Parathyroid adenoma (tissue), 2 donors: ENCODE measurements around the gene MAMSTR.

Experiments
- H2AFZ ChIP-seq: fragments of 300-600 bp; sonication (generic); one replicate; pipeline ENCODE4 v1.7.0; 2017; ENCODE audit warnings: antibody characterized with exemption, mild to moderate bottlenecking
- H3K27ac ChIP-seq: fragments of 300-600 bp; sonication (generic); one replicate; pipeline ENCODE4 v1.7.0; 2017
- H3K27me3 ChIP-seq: fragments of 300-600 bp; sonication (generic); one replicate; pipeline ENCODE4 v1.7.0; 2017; ENCODE audit warnings: low read length; ENCODE audit not compliant: control insufficient read depth, insufficient read depth
- H3K36me3 ChIP-seq: fragments of 300-600 bp; sonication (generic); one replicate; pipeline ENCODE4 v1.7.0; 2017; ENCODE audit warnings: low read length; ENCODE audit not compliant: control insufficient read depth, insufficient read depth
- H3K4me1 ChIP-seq: fragments of 300-600 bp; sonication (generic); one replicate; pipeline ENCODE4 v1.7.0; 2017; ENCODE audit warnings: control low read depth
- H3K4me2 ChIP-seq: fragments of 300-600 bp; sonication (generic); one replicate; pipeline ENCODE4 v1.7.0; 2017; ENCODE audit warnings: low read length
- H3K4me3 ChIP-seq: fragments of 300-600 bp; sonication (generic); one replicate; pipeline ENCODE4 v1.7.0; 2017; ENCODE audit warnings: low read depth, low read length
- H3K79me2 ChIP-seq: fragments of 300-600 bp; sonication (generic); one replicate; pipeline ENCODE4 v1.7.0; 2017; ENCODE audit warnings: control low read depth
- H3K9ac ChIP-seq: fragments of 300-600 bp; sonication (generic); one replicate; pipeline ENCODE4 v1.7.0; 2017; ENCODE audit warnings: mild to moderate bottlenecking
- H3K9me3 ChIP-seq: fragments of 300-600 bp; sonication (generic); one replicate; pipeline ENCODE4 v1.7.0; 2017; ENCODE audit warnings: low read length; ENCODE audit not compliant: control insufficient read depth
- TF ChIP-seq, protein P1 (sequence below): fragments of 300-600 bp; sonication (generic); IDR thresholded peaks from one replicate; pipeline ENCODE4 v1.7.0; 2017; ENCODE audit warnings: antibody characterized with exemption, mild to moderate bottlenecking
- donor health status: primary hyperparathyroidism.

Gene MAMSTR

DNA sequence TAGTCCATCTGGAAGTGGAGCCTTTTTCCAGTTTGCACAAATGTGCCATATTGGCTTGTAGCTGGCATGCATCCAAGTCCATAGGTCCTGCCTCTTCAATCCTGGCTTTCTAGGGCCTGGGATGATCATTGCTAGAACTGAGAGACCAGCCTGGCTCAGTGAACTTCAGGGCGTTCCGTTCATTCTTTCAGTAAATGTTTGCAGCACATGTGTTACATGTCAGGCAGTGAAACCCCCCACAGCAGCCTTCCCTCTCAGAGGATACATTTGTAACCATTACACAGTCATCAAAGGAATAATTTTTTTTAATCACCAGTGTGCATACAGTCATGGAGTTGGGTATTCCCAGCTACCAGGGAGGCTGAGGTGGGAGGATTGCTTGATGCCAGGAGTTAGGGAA lies 14.1 kb downstream of the MAMSTR start:
- TF ChIP-seq, protein P1, sequence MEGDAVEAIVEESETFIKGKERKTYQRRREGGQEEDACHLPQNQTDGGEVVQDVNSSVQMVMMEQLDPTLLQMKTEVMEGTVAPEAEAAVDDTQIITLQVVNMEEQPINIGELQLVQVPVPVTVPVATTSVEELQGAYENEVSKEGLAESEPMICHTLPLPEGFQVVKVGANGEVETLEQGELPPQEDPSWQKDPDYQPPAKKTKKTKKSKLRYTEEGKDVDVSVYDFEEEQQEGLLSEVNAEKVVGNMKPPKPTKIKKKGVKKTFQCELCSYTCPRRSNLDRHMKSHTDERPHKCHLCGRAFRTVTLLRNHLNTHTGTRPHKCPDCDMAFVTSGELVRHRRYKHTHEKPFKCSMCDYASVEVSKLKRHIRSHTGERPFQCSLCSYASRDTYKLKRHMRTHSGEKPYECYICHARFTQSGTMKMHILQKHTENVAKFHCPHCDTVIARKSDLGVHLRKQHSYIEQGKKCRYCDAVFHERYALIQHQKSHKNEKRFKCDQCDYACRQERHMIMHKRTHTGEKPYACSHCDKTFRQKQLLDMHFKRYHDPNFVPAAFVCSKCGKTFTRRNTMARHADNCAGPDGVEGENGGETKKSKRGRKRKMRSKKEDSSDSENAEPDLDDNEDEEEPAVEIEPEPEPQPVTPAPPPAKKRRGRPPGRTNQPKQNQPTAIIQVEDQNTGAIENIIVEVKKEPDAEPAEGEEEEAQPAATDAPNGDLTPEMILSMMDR = no peak
- Histone ChIP-seq H3K27ac (no peak overlapping the region), H3K4me1 (no peaks in the 10 kb centered on the region), H2AFZ (no peak overlapping the region), H3K9me3 (no peaks in the 10 kb centered on the region), H3K9ac (no peak overlapping the region), H3K4me3 (no peak overlapping the region), H3K27me3 (no peaks in the 10 kb centered on the region), H3K79me2 (no peaks in the 10 kb centered on the region), H3K36me3 (no peaks in the 10 kb centered on the region), H3K4me2 (no peak overlapping the region)

DNA sequence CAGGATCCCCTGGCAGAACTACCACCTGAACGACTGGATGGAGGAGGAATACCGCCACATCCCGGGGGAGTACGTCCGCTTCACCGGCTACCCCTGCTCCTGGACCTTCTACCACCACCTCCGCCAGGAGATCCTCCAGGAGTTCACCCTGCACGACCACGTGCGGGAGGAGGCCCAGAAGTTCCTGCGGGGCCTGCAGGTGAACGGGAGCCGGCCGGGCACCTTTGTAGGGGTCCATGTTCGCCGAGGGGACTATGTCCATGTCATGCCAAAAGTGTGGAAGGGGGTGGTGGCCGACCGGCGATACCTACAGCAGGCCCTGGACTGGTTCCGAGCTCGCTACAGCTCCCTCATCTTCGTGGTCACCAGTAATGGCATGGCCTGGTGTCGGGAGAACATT lies 16.2 kb downstream of the MAMSTR start:
- Histone ChIP-seq H3K27me3 (no peaks in the 10 kb centered on the region), H3K36me3 (no peaks in the 10 kb centered on the region), H3K27ac (no peak overlapping the region), H3K4me2 (no peak overlapping the region), H3K4me1 (no peaks in the 10 kb centered on the region), H3K4me3 (no peak overlapping the region), H2AFZ (no peak overlapping the region), H3K9me3 (no peaks in the 10 kb centered on the region), H3K9ac (no peak overlapping the region), H3K79me2 (no peaks in the 10 kb centered on the region)
- TF ChIP-seq, protein P1 = no peak

DNA sequence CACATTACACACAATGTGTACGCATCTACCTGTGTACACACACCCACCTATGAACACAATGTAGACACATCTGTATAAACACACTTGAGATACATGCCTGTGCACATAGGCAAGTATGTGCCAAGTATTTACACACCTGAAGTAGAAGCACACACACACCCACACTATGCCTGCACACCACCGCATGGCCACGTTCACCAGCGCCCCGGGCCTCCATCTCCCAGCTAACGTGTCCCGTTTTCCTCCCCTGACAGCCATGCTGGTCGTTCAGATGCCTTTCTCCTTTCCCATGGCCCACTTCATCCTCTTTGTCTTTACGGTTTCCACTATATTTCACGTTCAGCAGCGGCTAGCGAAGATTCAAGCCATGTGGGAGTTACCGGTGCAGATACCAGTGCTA lies 16.8 kb downstream of the MAMSTR start:
- no peak overlapping the region for H3K9ac ChIP-seq
- TF ChIP-seq, protein P1 = no peak
- no peaks in the 10 kb centered on the region for H3K36me3 ChIP-seq
- no peak overlapping the region for H2AFZ ChIP-seq
- H3K4me1 ChIP-seq = no peaks in the 10 kb centered on the region
- no peaks in the 10 kb centered on the region for H3K9me3 ChIP-seq
- H3K4me2 ChIP-seq = no peak overlapping the region
- no peaks in the 10 kb centered on the region for H3K79me2 ChIP-seq
- H3K4me3 ChIP-seq = no peak overlapping the region
- no peak overlapping the region for H3K27ac ChIP-seq
- no peaks in the 10 kb centered on the region for H3K27me3 ChIP-seq

DNA sequence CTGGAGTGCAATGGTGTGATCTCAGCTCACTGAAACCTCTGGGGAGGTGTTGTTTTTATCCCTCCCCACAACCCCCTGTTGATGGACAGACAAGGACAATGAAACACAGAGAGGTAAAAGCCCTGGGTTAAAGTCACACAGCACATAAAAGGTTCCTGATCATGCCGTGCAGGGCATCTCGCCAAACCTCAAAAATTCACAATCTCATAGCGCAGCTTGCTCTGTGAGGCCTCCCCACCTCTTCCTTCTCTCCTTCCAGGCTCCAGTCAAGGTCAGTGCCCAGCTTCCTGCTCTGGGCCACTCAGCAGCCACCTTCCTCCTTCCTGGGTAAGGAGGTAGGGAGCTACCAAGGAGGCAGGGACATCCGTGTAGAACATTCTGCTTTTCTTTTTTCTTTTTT lies 21.5 kb downstream of the MAMSTR start:
- Histone ChIP-seq H3K36me3 (no peaks in the 10 kb centered on the region), H3K4me2 (no peak overlapping the region), H3K4me1 (peaks cover 6% of the 10 kb centered on the region), H3K9me3 (no peaks in the 10 kb centered on the region), H3K27me3 (no peaks in the 10 kb centered on the region), H3K27ac (no peak overlapping the region), H2AFZ (no peak overlapping the region), H3K79me2 (no peaks in the 10 kb centered on the region), H3K9ac (no peak overlapping the region), H3K4me3 (no peak overlapping the region)
- TF ChIP-seq, protein P1 = no peak

DNA sequence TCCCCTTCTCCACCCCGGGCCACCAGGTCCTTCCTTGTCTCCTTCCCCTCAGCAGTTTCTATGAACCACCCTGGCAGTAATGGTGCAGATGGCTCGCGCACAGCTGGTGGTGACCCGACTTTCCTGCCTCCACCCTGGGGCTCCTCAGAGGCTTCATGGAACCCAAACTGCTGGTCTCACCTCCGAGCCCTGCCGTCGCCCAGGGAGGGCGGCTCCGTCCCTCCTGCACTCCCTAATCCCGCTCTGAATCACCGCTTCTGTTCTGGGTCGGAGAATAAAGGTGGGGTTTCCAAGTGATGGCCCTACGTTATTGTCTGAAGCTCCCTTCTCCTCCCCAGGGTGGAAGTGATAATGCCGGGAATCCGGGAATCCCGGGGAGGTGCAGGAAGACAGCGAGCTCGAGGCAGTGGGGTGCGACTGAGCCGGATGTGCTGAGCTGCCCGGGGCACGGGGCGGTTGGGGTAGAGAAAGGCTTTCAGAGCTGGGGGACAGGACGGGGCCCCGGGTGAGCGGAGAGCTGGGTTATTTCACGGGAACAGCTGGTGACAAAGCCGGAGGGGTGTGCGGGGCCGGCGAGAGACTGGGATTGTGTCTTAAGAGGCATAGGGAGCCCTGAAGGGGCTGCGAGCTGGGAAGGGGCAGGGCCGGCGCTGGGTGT lies 23.0 kb downstream of the MAMSTR start:
- Histone ChIP-seq H3K9ac (no peak overlapping the region), H3K27ac (peak overlapping the region; percentile 37), H3K4me1 (peaks cover 6% of the 10 kb centered on the region), H3K27me3 (no peaks in the 10 kb centered on the region), H3K4me3 (no peak overlapping the region), H3K4me2 (peak overlapping the region; percentile 20), H3K36me3 (no peaks in the 10 kb centered on the region), H2AFZ (peak overlapping the region; percentile 75), H3K79me2 (no peaks in the 10 kb centered on the region), H3K9me3 (no peaks in the 10 kb centered on the region)
- TF ChIP-seq, protein P1 = no peak
